Measurements from ENCODE around the gene TMEM141. TPM values are rescaled to one million over a fixed set of nuclear protein-coding genes. Genes with fewer than 3 reads are reported as not detected.

TMEM141 gene
- polyA plus RNA-seq (ENCODE audit: insufficient read length), result 53.9 TPM
- long read RNA-seq, donor 1, transcript TMEM141-202 (5 exons, 839 nt), result minor isoform, 9 of 53 reads
- long read RNA-seq, donor 1, transcript TMEM141-201 (5 exons, 768 nt), result major isoform, 36 of 53 reads
- long read RNA-seq, donor 1, transcript TMEM141-204 (4 exons, 683 nt), result minor isoform, 8 of 53 reads
- long read RNA-seq, donor 1, partial matches to known transcripts, result 0 of 53 reads
- long read RNA-seq, donor 1, other reads (novel, unspliced or antisense), result 0 of 53 reads
- long read RNA-seq, donor 2, transcript TMEM141-201 (5 exons, 768 nt), result major isoform, 41 of 56 reads
- long read RNA-seq, donor 2, partial matches to known transcripts, result 8 of 56 reads
- long read RNA-seq, donor 2, other reads (novel, unspliced or antisense), result 0 of 56 reads
- long read RNA-seq, donor 3, transcript TMEM141-201 (5 exons, 768 nt), result major isoform, 50 of 54 reads
- long read RNA-seq, donor 3, partial matches to known transcripts, result 0 of 54 reads
- long read RNA-seq, donor 3, other reads (novel, unspliced or antisense), result 0 of 54 reads
- long read RNA-seq, donor 4, transcript TMEM141-201 (5 exons, 768 nt), result major isoform, 7 of 8 reads
- long read RNA-seq, donor 4, partial matches to known transcripts, result 0 of 8 reads
- long read RNA-seq, donor 4, other reads (novel, unspliced or antisense), result 0 of 8 reads
- long read RNA-seq, donor 5, transcript TMEM141-204 (4 exons, 683 nt), result minor isoform, 7 of 92 reads
- long read RNA-seq, donor 5, transcript TMEM141-202 (5 exons, 839 nt), result minor isoform, 7 of 92 reads
- long read RNA-seq, donor 5, transcript TMEM141-201 (5 exons, 768 nt), result major isoform, 78 of 92 reads
- long read RNA-seq, donor 5, partial matches to known transcripts, result 0 of 92 reads
- long read RNA-seq, donor 5, other reads (novel, unspliced or antisense), result 0 of 92 reads
- long read RNA-seq, donor 6, transcript TMEM141-201 (5 exons, 768 nt), result major isoform, 35 of 42 reads
- long read RNA-seq, donor 6, partial matches to known transcripts, result 0 of 42 reads
- long read RNA-seq, donor 6, other reads (novel, unspliced or antisense), result 0 of 42 reads
- long read RNA-seq, donor 7, transcript TMEM141-201 (5 exons, 768 nt), result major isoform, 53 of 61 reads
- long read RNA-seq, donor 7, partial matches to known transcripts, result 0 of 61 reads
- long read RNA-seq, donor 7, other reads (novel, unspliced or antisense), result 0 of 61 reads
- long read RNA-seq, donor 8, transcript TMEM141-201 (5 exons, 768 nt), result major isoform, 15 of 18 reads
- long read RNA-seq, donor 8, partial matches to known transcripts, result 0 of 18 reads
- long read RNA-seq, donor 8, other reads (novel, unspliced or antisense), result 0 of 18 reads

DNA sequence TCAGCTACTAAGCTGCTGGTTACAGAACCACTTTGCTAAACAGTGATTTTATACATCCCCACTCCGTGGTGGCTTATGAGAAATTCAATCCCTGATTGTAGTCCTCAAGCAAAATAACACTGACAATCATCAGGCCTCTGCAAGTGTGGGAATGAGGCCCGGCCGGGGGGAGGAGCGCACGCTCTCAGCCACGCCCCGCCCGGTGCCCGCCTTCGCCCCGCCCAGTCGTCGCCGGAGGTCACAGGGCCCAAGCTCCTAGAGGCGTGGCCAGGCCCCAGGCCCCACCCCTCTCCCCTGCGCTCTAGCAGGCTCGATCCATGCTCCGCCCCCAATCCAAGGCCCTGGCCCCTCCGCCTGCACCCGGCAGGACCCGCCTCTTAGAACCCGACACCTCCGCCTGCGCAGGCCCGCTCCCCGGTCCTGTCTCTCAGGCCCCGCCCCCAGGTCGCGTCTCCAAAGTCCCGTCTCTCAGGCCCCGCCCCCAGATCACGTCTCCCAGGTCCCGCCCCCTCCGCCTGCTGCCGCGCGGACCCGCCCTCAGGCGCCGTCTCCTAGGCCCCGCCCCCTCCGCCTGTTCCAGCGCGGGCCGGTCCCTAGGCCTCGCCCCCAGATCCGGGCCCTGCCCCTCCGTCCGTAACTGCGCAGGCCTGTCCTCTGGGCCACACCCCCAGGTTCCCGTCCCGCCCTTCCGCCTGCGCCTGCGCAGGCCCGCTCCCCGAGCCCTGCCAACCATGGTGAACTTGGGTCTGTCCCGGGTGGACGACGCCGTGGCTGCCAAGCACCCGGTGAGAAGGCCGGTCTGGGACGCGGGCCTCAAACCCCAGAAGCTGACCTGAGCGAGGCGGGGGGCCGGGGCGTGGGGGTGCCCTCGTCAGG lies at the start of gene TMEM141:
Gene TMEM141, plus strand, starts transcription at position 705 of the 876 bp plus-strand sequence. Its CDS starts 27 bp downstream, at position 732.
- DNase-seq, result peak; percentile 98

DNA sequence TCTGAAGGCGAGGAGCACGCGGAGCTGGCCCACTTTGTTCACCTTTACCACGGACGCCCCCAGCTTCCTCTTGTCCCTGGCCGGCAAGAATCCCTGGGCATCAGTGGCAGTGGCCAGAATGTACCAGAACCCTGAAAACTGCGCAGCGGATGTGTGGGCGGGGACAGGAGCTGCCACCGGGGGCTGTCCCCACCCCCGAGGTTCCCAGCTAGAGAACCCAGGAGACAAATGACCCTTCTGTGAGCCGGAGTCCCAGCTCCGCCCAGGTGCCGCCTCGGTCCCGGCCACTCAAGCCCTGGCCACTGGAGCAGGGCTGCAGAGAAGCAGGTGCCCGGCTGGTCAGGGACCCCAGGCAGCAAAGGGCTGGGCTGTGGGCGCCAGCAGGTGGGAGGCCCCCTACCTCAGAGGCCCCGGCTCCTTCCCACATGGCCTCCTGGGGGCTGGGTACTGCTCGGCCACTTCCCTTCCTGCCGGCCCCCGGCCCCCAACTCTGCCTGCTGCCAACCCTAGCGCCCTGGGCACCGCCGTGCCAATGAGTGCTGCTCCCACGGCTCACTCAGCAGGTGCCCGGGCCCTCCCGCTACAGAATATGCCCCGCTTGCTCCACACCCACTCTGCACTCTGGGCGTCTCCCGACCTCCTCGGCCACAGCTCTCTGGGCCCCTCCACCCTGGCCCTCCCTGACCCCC lies 49.1 kb upstream of the TMEM141 start:
- no peak for DNase-seq

GRCh38 chr9:136742591-136743391 lies 48.4 kb upstream of the TMEM141 start, which contains the start of gene LCN10:
LCN10 (minus strand) TSS chr9:136742940; CDS start chr9:136742903, 37 bp downstream.
- DNase-seq, result peak; percentile 72

GRCh38 chr9:136743639-136744211 lies 47.4 kb upstream of the TMEM141 start:
- DNase-seq, result no peak

- DNase-seq, result no peak
Observed at GRCh38 chr9:136744773-136745172, 46.4 kb upstream of the TMEM141 start.

DNA sequence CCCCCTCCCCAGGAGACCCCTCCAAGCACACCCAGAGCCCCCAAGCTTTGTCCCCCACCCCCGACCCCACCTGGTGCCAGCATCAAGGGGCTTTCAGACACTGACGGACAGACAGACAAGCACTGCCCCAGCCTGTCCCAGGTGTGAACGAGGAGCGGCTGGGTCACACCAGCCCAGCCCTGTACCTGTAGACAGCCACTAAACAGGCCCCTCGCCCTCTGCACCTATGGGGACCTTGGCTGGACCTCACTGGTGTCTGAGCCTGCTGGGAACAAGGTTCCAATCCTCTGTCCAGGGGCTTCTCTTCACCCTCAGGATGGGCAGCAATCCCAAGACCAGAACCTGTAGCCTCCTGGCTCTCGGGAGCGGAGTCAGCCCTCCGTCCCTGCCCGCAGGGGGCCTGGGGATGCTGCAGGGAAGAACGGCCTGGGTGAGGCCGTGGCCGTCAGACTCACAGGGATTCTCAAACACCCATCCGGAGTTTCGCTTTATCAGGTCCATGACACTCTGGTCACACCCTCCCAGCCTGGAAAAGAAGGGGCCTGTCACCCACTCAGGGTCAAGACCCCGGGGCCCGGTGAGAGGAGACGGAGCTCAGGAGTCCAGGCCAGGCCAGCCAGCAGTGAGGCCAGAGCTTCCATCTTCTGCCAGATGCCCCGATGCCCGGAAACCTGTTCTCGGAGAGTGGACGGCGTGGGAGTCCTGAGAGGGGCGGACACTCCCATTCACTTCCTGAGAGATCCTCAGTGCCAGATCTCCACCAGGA lies 45.6 kb upstream of the TMEM141 start:
- no peak for DNase-seq

GRCh38 chr9:136746155-136746490 lies 45.0 kb upstream of the TMEM141 start:
- DNase-seq, result no peak

DNA sequence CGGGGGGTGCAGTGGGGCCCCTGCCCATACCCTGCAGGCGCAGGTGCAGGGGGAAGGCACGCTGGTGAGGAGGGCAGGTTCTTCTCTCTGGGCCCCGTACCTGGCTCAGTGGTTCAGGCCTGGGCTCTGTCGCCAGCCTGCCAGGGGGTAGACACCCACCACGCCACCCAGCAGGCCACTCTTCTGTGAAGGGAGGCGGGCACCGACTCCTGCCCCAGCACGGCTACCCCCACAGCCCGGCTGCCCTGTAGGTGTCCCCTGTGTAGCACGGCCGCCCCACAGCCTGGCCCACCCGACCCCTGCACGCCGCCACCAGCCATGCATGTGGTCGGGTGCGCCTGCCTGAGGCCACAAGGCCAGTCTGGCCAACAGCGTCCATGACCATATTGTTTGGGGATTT lies 44.5 kb upstream of the TMEM141 start:
- DNase-seq, result no peak

DNA sequence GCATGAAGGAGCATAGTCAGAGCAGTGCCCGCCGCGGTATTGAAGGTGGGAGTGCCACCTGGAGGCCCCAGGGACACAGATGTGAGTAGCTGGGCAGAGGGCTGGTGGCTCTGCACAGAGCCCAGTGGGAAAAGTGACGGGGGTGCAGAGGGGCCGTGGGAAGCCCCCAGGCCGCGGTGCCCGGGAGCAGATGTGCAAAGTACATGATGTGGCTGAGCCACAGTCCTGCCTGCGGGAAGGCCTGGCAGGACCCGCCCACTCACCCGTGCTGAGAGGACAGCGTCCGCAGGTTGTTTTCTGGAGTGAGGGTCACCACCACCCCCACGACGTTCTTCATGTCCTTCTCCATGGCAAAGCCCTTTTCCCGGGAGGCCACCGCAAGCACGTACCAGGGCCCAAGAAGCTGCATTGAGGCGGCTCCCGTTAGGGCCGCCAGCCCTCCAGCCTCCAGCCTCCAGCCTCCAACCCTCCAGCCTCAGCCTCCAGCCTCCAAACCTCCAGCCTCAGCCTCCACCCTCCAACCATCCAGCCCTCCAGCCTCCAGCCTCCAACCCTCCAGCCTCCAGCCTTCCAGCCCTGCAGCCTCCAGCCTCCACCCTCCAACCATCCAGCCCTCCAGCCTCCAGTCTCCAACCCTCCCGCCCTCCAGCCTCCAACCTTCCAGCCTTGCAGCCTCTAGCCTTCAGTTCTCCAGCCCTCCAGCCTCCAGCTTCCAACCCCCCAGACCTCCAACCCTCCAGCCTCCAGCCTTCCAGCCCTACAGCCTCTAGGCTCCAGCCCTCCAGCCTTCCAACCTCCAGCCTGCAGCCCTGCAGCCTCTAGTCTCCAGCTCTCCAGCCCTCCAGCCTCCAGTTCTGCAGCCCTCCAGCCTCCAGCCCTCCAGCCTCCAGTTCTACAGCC lies 43.7 kb upstream of the TMEM141 start:
- DNase-seq, result no peak

DNA sequence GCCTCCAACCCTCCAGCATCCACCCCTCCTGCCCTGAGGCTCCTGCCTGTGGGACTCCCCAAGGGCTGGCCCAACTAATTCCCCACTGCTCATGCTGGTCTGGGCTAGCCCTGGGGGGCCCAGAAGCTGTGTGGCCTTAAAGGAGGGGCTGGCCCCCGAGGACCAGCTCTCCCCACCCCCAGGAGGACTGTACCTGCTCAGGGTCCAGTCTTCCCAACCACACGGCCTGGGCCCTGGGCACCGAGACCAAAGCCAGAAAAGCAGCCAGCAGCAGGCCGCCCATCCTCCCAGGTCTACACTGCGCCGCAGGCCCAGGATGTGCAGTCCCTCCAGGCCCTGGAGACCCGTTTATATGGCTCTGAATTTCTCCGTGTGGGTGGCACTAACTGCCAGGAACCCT lies 42.9 kb upstream of the TMEM141 start, which contains the start of gene LCN6:
Gene LCN6, minus strand, starts transcription at position 325 of the 400 bp plus-strand sequence. Its CDS starts 42 bp downstream, at position 283.
- no peak for DNase-seq

DNA sequence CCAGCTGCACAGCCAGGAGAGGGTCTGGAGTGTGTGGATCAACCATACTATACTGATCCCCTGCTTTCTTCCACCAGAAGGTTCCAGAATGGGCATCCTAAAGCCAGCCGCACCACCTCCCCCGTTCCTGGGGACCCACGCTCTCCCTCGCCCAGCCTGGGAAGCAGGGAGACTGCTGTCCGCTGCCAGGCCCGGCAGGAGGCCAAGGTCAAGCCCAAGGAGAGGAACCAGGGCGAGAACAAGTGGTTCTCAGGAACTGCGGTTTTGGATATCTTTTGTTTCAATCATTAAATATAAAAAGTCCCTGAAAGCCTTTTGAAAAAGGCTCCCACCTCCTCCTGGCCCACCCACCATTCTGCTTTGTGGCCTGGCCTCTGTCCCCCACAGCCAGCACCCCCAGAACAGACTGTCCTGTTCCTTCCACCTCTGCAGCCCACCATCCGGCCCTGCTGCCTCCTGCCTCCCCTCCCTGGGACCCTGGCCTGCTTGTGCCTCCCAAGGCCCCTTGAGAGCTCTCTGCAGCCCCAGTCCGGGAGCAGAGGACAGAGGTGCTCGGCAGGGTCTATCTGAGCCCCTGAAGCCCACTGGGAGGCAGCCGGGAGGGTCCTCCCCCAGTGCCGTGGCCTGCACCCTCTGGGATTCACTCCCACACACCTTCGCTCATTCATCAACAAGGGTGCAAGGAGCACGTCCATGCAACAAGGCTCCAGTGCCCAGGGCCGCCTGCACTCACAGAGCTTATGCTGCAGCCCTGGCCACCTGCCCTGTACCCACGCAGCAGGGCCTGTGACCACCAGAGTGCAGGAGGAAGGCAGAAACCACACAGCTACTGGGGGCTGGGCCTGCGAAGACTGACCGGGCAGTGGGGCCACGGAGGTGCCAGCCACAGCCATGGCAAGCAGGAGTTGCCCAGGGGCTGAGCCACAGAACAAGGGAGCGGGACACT lies 42.2 kb upstream of the TMEM141 start:
- no peak for DNase-seq

GRCh38 chr9:136750526-136750925 lies 40.6 kb upstream of the TMEM141 start:
- DNase-seq, result no peak

- no peak for DNase-seq
Observed at GRCh38 chr9:136751244-136751643, 39.9 kb upstream of the TMEM141 start.

DNA sequence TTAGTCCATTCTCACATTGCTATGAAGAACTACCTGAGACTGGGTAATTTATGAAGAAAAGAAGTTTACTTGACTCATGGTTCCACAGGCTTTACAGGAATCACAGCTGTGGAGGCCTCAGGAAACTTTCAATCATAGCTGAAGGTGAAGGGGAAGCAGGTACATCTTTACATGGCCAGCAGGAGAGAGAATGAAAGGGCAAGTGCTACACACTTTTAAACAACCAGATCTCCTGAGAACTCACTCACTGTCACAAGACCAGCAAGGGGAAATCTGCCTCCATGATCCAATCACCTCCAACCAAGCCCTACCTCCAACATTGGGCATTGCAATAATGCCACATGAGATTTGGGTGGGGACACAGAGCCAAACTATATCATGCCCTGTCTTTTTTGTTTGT lies 39.3 kb upstream of the TMEM141 start:
- no peak for DNase-seq

GRCh38 chr9:136753371-136754058 lies 37.6 kb upstream of the TMEM141 start:
- no peak for DNase-seq
